SK-MEL-5 (cell line): ENCODE data around the gene METTL6. TPM values are rescaled to one million over a fixed set of nuclear protein-coding genes. Genes with fewer than 3 reads are reported as not detected.
"Not testable (repeated sequence)": the region's sequence is repeated elsewhere in the genome, so short reads cannot be mapped to it uniquely, and the experiment has no call there.

ENCODE experiments used
- DNase-seq: peaks from one replicate; pipeline ENCODE4 v3.0.0-alpha.2; 2016; ENCODE audit warnings: low read depth, low spot score
- in situ Hi-C: cut with HindIII; loops from 2 replicates; pipeline ENCODE4 v1.10.0; 2016; ENCODE audit warnings: low sequenced_read_pairs, high pct_unique_total_duplicates, low pct_unique_long_range_greater_than_20kb
- total RNA-seq: library from RNA; depleted of rRNA; stranded (reverse); fragments of >200 nt; shearing (Covaris generic); gene quantifications from 2 replicates; pipeline ENCODE4 v1.2.3, GENCODE V29; 2014

METTL6 gene
- total RNA-seq, 1 experiment from 2014 or later, result 29.2 TPM

- DNase-seq, result no peak
- in situ Hi-C loops, result no loop called here
These were observed 637 bp upstream of the METTL6 start for GRCh38 chr3:15427981-15428380.

DNA sequence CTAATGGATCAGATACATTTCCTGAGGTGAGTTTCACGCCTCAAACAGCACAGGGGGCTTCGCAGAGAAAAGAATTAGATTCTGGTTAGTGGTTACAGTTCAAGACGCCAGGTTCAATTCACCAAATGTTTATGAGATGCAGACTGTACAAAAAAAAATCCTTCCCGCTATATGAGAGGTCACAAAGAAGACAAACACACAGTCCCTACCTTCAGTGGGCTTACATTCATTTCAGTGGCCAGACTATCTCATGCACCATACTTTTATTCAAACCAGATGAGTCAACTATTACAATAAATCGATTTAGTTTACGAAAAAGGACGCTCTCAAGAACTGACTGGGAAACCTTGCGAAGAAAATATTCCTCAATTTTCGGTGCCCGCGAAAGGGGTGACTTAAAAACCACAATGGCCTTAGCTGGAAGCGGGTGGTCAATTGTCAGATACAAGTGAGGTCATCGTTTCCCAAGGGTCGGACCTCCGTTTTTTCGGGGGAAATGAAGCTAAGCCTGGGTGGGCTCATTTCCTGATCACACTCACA lies 695 bp downstream of the METTL6 start:
- in situ Hi-C loops, result no loop called here
- DNase-seq, result no peak

DNA sequence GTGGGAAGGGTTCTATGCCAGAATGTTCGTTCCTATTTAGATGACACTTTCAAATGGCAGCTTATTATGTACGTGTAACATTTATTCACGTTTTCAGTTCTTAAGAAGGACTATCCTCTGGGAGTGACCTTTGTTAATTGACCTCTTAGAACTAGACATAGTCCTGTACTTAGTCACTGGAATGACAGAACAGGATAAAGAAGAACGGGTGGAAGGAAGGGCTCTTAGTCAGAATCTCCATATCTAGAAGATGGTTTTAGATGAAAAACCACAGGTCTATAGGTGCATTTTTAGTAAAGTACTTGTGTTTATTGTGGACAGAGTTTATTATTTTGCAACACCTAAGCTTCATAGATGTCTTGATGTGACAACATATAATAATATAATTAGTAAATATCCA lies 6.5 kb downstream of the METTL6 start:
- in situ Hi-C loops, result no loop called here
- DNase-seq, result no peak

DNA sequence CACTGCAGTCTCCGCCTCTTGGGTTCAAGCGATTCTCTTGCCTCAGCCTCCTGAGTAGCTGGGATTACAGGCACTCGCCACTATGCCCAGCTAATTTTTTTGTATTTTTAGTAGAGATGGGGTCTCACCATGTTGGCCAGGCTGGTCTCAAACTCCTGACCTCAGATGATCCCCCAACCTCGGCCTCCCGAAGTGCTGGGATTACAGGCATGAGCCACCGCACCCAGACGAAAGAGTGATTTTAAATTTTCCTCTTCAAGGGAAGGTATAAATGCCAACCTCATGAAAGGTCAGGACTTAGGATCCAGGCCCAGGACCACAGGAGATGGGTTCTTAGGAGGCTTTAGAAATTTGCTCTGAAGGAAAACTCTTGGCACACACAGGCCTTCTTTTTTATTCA lies 16.4 kb downstream of the METTL6 start:
- in situ Hi-C loops, result not testable (repeated sequence)

DNA sequence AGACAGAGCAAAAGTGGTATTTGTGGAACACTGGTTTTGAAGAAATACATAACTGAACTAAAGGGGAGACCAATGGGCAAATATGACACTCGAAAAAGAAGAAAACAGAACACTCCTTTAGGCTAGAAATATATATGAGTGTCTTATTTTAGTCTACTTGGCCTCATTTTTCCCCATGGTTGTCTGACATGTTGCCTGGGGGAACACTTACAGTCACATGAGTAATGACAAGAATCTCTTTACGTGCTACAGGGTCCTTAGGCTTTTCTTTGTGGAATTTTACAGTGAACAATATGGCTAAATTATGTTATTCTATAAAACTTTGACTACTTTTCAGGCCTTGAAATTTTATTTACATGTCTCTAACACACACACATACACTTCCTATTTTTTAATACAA lies 17.6 kb downstream of the METTL6 start:
- in situ Hi-C loops, result no loop called here
- DNase-seq, result no peak

More for the DNA sequence above, 16.4 kb downstream of the METTL6 start:
- not testable (repeated sequence) for DNase-seq

DNA sequence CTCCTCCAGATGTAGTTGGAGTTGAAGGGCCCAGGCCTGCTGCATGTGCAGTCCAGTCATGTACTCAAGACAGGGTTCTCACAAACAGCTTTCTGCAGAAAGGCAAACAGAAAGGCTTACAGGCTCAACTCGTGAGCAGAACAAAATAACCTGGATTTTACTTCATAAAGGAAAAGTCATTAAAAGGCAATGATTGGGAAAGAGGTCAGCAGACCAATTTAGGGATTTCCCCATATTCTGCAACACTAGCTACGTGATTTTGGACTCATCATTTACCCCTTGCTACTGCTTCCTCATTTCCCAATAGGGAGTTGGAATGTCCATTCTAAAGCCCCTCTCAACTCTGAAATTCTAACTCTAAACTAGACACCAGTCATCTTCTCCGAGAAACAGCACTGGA lies 18.1 kb downstream of the METTL6 start:
- in situ Hi-C loops, result no loop called here
- no peak for DNase-seq

DNA sequence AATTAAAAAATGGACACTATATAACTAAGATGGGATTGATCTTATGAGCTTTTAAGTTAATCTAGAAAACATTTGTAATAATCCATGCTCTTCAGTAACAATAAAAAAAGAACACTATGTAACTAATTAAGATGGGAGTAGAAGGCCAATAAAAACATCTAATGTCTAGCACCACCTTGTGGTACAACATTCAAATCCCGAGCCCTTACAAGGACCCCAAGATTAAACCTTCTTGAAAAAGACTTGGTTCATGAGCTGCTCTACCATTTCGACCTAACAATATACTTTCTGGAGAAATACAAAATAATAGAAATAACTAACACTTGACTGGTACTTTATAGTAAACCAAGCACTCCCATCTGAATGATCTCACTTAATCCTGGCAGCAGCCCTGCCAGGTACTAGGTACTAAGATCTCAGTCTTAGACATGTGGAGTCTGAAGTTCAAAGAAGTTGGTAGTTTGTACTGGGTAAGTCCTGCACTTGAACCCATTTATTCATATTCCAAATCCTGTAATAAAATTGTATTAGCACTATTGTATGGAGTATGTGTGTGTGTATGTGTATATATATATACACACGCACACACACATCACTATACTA lies 21.8 kb downstream of the METTL6 start:
- in situ Hi-C loops, result no loop called here
- DNase-seq, result peak; percentile 78

GRCh38 chr3:15404767-15405166 lies 22.6 kb downstream of the METTL6 start:
- no peak for DNase-seq
- in situ Hi-C loops, result no loop called here

DNA sequence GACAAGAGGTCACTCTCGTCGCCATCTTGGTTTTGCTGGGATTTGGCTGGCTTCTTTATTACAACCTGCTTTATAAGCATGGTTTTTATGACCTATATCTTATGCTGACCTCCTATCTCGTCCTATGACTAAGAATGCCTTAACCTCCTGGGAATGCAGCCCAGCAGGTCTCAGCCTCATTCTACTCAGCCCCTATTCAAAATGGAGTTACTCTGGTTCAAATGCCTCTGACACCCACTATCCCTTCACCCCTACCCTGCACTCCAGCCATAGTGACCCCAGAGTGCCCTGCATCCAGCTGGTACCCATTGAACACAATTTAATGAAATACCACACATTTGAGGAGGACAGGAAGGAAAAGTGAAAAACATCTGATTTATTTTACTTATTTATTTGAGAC lies 23.4 kb downstream of the METTL6 start:
- no peak for DNase-seq
- in situ Hi-C loops, result no loop called here

DNA sequence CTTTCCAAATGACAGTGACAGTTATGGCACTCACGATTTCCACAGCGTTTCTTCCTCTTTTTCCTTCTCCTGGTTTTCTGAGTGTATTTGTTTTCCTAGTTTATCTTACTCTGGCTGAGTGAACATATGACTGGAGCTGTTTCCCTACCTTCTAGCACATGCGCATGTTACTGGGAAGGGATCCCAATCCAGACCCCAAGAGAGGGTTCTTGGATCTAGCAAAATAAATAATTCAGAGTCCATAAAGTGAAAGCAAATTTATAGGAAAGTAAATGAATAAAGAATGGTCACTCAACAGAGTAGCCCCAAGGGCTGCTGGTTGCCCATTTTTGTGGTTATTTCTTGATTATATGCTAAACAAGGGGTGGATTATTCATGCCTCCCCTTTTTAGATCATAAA lies 23.8 kb downstream of the METTL6 start:
- no peak for DNase-seq
- in situ Hi-C loops, result no loop called here

DNA sequence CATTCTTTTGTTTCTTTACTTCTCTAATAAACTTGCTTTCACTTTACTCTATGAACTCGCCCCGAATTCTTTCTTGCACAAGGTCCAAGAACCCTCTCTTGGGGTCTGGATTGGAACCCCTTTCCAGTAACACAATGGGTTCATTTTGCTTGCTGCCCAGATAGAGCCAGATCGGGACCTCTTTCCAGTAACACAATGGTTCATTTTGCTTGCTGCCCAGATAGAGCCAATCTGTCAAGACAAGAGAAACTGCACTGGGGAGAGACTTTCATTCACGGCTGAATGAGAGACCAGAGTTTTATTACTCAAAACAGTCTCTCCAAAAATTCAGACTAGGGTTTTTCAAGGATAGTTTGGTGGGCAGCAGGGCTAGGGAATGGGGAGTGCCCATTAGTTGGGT lies 25.4 kb downstream of the METTL6 start:
- in situ Hi-C loops, result no loop called here
- peak; percentile 36 for DNase-seq

- no peak for DNase-seq
- in situ Hi-C loops, result no loop called here
These were observed 27.4 kb downstream of the METTL6 start for GRCh38 chr3:15399970-15400369.

- DNase-seq, result peak; percentile 67
- in situ Hi-C loops, result not testable (repeated sequence)
These were observed 28.6 kb downstream of the METTL6 start for GRCh38 chr3:15398731-15399133.

- in situ Hi-C loops, result not testable (repeated sequence)
These were observed 34.1 kb downstream of the METTL6 start for GRCh38 chr3:15393252-15393651.

DNA sequence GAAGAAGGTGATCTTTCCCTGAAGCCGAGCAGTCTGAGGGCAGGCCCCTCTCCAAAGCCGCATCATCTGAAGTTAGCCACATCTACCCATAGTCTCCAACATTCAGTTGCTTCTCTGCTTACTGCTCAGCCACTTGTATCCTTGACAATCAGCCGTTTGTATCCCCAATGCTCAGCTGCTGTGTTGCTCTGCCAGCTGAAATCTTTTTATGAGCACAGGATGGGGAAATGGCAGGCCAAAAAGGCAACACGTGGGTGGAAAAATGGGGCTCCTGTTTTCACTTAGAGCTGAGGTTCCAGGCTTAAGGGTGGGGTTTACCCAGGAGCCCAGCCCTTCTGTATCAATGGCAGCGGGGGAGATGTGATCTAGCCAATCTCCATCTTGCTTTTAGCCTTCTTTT lies 36.3 kb downstream of the METTL6 start:
- in situ Hi-C loops, result no loop called here
- DNase-seq, result peak; percentile 91

More at GRCh38 chr3:15393252-15393651, 34.1 kb downstream of the METTL6 start:
- DNase-seq, result not testable (repeated sequence)

DNA sequence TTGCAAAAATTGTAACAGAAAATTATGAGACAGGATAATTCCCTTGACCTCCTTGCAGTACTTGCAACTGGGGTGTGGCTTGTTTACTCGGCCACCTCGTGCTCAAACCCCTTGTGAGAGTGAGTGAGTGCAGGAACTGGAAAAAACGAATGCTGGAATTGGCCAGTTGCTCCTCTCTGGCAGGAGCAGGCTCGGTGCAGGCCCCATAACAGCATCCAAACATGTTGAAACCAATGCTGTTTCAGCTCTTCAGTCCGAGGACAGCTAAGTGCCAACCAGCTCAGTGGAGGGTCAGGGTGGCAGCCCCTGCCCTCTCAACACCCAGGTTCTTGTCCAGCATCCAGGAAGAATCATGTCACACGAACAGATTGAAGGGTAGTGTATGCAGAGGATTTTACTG lies 36.9 kb downstream of the METTL6 start:
- DNase-seq, result peak; percentile 35
- in situ Hi-C loops, result no loop called here

DNA sequence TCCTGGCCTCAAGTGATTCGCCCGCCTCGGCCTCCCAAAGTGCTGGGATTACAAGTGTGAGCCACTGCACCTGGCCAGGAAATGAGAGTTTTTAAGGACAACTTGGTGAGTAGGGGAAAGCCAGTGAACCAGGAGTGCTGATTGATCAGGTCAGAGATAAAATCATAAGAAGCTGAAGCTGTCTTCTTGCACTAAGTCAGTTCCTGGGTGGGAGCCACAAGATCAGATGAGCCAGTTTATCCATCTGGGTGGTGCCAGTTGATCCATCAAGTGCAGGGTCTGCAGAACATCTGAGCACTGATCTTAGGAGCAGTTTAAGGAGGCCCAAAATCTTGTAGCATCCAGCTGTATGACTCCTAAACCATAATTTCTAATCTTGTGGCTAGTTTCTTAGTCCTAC lies 39.0 kb downstream of the METTL6 start:
- DNase-seq, in situ Hi-C loops: not testable (repeated sequence)

DNA sequence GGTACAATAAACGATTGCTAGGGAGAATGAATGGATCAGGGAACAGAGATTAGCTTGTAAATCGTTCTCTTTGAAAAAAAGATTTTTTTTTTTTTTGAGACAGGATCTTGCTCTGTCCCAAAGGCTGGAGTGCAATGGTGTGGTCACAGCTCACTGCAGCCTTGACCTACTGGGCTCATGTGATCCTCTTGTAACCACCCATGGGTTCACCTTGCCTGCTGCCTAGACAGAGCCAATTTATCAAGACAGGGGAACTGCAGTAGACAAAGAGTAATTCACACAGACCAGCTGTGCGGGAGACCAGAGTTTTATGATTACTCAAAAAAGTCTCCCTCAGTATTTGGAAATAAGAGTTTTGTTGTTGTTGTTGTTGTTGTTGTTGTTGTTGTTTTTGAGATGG lies 39.6 kb downstream of the METTL6 start:
- DNase-seq, result peak; percentile 92
- in situ Hi-C loops, result no loop called here

DNA sequence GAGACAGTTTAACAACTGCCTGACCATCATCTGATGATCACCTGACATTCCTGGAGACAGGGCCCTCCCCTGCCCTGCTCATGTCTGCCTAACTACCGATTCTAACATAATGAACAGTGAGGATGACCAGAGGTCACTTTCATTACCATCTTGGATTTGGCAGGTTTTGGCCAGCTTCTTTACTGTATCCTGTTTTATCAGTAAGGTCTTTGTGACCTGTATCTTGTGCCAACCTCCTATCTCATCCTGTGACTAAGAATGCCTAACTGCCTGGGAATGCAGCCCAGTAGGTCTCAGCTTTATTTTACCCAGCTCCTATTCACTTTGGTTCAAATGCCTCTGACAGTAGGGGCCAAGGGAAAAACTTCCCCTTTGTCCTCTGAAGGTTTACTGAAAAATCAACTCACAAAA lies 40.2 kb downstream of the METTL6 start:
- in situ Hi-C loops, result no loop called here
- peak; percentile 96 for DNase-seq

GRCh38 chr3:15386654-15386955 lies 40.7 kb downstream of the METTL6 start:
- in situ Hi-C loops, result not testable (repeated sequence)

More at GRCh38 chr3:15386654-15386955, 40.7 kb downstream of the METTL6 start:
- DNase-seq, result not testable (repeated sequence)
